GM23248 (cell line): ENCODE results near the gene SPEM2.

Experiments used
- EZH2 ChIP-seq: fragments of 200-600 bp; sonication (generic); IDR thresholded peaks from 2 replicates; pipeline ENCODE4 v1.6.1; 2018; ENCODE audit warnings: antibody characterized with exemption, mild to moderate bottlenecking; ENCODE audit not compliant: insufficient read depth, poor library complexity, severe bottlenecking
- EZH2phosphoT487 ChIP-seq: fragments of 200-600 bp; sonication (generic); IDR thresholded peaks from 2 replicates; pipeline ENCODE4 v1.6.1; 2018; ENCODE audit warnings: antibody characterized with exemption, moderate library complexity, mild to moderate bottlenecking, low read depth; ENCODE audit not compliant: insufficient read depth

- TF ChIP-seq EZH2 (no peak), EZH2phosphoT487 (no peak)
Measured at GRCh38 chr17:7415784-7416183, 9.6 kb upstream of the SPEM2 start.
